Measurements from ENCODE around the gene TMEM80. TPM values are rescaled to one million over a fixed set of nuclear protein-coding genes. Genes with fewer than 3 reads are reported as not detected.

The TMEM80 gene
- total RNA-seq, 2 donors from 2014 or later: 21.8 to 36.3 TPM

DNA sequence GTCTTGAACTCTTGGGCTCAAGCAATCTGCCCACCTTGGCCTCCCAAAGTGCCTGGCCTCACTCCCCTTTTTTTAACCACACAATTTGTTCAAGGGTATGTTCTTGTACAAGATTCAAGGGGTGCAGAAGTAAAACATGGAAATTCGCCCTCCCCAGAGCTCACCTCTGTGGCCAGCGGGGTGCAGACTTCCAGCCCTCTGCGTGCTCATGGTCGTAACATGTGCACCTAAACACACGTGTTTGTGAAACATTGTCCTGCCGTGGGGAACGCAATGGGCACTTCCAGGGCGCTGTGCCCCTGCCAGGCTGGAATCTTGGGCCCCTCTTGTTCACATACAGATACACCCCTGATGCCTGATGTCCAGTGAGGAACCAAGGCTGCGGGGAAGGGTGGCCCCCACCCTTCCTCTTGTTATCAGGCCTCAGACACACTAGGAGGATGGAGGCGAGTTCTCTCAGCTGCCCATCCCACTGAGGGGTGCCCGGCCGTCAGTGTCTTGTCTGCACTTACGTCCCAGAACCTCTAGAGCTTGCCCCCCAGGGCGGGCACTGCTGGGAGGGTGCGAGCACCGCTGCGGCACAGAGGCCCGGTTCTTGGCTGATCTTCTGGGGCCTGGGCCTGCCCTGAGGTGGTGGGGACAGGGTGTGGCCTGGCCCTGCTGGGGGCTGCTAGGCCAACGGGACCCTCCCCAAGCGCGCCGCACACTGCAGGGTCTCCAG is 6.3 kb downstream of the TMEM80 start:
- Histone ChIP-seq H3K4me3 (no peak overlapping the region), H3K4me1 (peaks cover 59% of the 10 kb centered on the region), H3K27me3 (no peaks in the 10 kb centered on the region), H3K36me3 (replicated peaks in 1 of 2; ENCODE audit: insufficient read depth in 1 of 2, low read depth in 2 of 2) (no peaks in the 10 kb centered on the region), H3K27ac (peak overlapping the region; percentile 62 to 90 (median 80)), H3K9me3 (no peaks in the 10 kb centered on the region)
- TF ChIP-seq, protein P1, sequence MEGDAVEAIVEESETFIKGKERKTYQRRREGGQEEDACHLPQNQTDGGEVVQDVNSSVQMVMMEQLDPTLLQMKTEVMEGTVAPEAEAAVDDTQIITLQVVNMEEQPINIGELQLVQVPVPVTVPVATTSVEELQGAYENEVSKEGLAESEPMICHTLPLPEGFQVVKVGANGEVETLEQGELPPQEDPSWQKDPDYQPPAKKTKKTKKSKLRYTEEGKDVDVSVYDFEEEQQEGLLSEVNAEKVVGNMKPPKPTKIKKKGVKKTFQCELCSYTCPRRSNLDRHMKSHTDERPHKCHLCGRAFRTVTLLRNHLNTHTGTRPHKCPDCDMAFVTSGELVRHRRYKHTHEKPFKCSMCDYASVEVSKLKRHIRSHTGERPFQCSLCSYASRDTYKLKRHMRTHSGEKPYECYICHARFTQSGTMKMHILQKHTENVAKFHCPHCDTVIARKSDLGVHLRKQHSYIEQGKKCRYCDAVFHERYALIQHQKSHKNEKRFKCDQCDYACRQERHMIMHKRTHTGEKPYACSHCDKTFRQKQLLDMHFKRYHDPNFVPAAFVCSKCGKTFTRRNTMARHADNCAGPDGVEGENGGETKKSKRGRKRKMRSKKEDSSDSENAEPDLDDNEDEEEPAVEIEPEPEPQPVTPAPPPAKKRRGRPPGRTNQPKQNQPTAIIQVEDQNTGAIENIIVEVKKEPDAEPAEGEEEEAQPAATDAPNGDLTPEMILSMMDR (IDR thresholded peaks at IDR 0.05): no peak
- TF ChIP-seq POLR2A (IDR thresholded peaks at IDR 0.05): no peak
- no peak for DNase-seq
- ATAC-seq: no peak
- 93 to 95% methylated on average over 6 to 22 of the region's 22 CpGs for WGBS, 2 donors
- intact Hi-C loops (cut with DNase I): no loop called here

DNA sequence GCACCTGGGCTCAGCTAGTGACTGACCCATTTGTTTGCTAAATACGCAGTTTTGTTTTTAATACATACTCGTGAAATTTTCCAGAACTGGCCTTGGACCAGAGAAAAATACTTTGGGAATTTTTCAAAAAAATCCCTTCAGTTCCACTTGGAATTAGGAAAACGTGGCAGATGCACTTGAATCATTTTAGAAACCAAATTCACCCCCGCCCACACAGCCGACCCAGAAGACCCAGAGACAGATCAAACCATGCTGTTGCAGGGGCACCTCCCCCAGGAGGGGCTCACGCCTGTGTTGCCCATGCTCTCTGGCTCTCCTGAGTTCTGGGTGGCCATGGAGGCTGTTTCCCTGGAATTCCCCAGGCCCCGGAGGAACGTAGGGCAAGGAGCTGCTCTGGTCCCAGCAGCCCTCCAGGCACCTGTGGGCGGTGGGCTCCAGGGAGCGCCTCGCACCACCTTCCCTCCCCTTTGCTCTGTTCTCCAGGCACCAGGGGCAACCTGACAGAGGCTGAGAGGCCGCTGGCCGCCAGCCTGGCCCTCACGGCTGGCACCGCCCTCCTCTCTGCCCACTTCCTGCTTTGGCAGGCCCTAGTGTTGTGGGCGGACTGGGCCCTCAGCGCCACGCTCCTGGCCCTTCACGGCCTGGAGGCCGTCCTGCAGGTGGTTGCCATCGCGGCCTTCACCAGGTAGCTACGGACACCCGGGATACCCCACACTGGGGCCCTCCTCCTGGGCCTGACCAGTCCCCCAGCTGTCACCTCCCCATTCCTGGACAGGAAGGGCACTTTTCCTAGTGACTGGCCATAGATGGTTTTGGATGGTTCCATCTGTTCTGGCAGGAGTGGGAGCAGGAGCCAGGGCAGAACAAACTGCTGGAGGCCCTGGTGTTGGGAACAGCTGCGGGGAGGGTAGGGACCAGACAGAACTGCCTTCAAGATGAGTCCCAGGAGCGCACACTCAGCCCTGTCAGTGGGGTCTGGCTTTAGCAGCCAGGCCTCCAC is 7.1 kb downstream of the TMEM80 start:
- H3K9me3 ChIP-seq: no peaks in the 10 kb centered on the region
- intact Hi-C loops (cut with DNase I): no loop called here
- H3K4me3 ChIP-seq: no peak overlapping the region
- no peaks in the 10 kb centered on the region for H3K36me3 ChIP-seq (replicated peaks in 1 of 2; ENCODE audit: insufficient read depth in 1 of 2, low read depth in 2 of 2)
- TF ChIP-seq, protein P1 (IDR thresholded peaks at IDR 0.05): peak in 1 of 7 experiments; percentile 12
- peak in 1 of 3 donors; percentile 49 for TF ChIP-seq POLR2A (IDR thresholded peaks at IDR 0.05)
- DNase-seq: peak; percentile 64 to 87 (median 82)
- WGBS, 2 donors: 47 to 59% methylated on average over 8 to 26 of the region's 26 CpGs
- H3K4me1 ChIP-seq: peaks cover 59% of the 10 kb centered on the region
- peak; percentile 12 for ATAC-seq
- no peaks in the 10 kb centered on the region for H3K27me3 ChIP-seq
- peak overlapping the region; percentile 62 to 90 (median 80) for H3K27ac ChIP-seq

DNA sequence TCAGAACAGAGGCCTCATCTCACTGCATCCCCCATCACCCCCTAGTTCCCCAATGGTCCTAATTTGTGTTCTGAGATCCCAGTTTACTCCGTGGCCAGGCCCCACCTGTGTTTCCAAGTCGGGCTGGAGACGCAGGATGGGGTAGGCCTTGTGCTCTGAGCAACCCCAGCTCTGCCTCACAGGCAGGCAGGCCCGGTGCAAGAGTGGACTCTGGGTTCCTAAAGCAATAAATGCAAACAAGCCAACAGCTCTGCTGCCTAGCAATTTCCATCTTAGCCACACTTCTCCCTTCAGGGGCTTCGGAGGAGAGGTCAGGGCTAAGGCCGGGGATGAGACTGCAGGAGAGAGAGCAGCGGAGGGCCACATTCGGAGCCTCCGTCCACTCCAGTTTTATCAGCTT is 7.9 kb downstream of the TMEM80 start:
- TF ChIP-seq, protein P1 (IDR thresholded peaks at IDR 0.05): no peak
- no peak for TF ChIP-seq POLR2A (IDR thresholded peaks at IDR 0.05)
- DNase-seq: no peak
- Histone ChIP-seq H3K4me1 (peaks cover 62% of the 10 kb centered on the region), H3K27me3 (no peaks in the 10 kb centered on the region), H3K36me3 (replicated peaks in 1 of 2; ENCODE audit: insufficient read depth in 1 of 2, low read depth in 2 of 2) (no peaks in the 10 kb centered on the region), H3K27ac (peak overlapping the region; percentile 62 to 90 (median 80)), H3K4me3 (no peak overlapping the region), H3K9me3 (no peaks in the 10 kb centered on the region)
- intact Hi-C loops (cut with DNase I): no loop called here
- no peak for ATAC-seq
- WGBS, 2 donors: 89 to 94% methylated on average over 8 to 9 of the region's 9 CpGs

DNA sequence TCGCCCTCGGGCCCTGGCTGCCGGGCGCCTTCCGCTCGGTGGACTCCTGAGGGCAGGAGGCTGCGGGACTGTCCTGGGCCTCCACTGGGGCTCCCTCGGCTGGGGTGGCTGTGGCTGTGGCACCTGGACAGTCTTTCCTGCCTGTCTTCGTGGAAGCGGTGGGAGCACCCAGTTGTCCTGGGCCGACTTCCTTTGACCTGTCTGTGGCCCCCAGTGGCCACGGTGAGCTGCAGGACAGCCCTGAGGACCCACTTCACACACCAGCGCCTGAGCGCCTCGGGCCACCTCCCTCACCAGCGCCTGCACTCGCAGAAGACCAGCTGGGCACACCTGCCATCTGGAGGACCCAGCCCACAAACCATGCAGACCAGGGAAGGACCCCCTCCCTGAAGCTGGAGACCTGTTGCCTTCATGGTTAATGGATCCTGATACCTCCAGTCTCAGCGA is 8.6 kb downstream of the TMEM80 start:
- Histone ChIP-seq H3K9me3 (no peaks in the 10 kb centered on the region), H3K4me1 (peaks cover 67% of the 10 kb centered on the region), H3K27me3 (no peaks in the 10 kb centered on the region), H3K4me3 (no peak overlapping the region), H3K27ac (peak overlapping the region; percentile 74 to 94 (median 88)), H3K36me3 (replicated peaks in 1 of 2; ENCODE audit: insufficient read depth in 1 of 2, low read depth in 2 of 2) (no peaks in the 10 kb centered on the region)
- no peak for ATAC-seq
- intact Hi-C loops (cut with DNase I): no loop called here
- TF ChIP-seq, protein P1 (IDR thresholded peaks at IDR 0.05): no peak
- no peak for TF ChIP-seq POLR2A (IDR thresholded peaks at IDR 0.05)
- 92 to 96% methylated on average over 3 to 18 of the region's 18 CpGs for WGBS, 2 donors
- no peak for DNase-seq
